ENCODE data around the gene SV2C. TPM values are rescaled to one million over a fixed set of nuclear protein-coding genes. Genes with fewer than 3 reads are reported as not detected.

SV2C gene
- total and polyA plus RNA-seq, 4 donors, result under 0.01 to 0.04 (median 0.03) TPM; not detected in 1

- Histone ChIP-seq H3K9me3 (ENCODE audit: control insufficient read depth in 4 of 4, low read length in 3 of 4) (no peaks in the 10 kb centered on the region), H3K27ac (ENCODE audit: low read depth in 1 of 2, low read length in 2 of 2) (no peak overlapping the region), H3K9ac (ENCODE audit: low read depth in 1 of 2, low read length in 2 of 2) (no peak overlapping the region), H3K36me3 (ENCODE audit: control insufficient read depth in 4 of 4, insufficient read depth in 3 of 4, low read depth in 1 of 4, low read length in 3 of 4) (no peaks in the 10 kb centered on the region), H3K4me1 (ENCODE audit: control insufficient read depth in 4 of 4, insufficient read depth in 4 of 4, low read length in 3 of 4) (peaks cover 0 to 1% (median 0%) of the 10 kb centered on the region in 4 donors), H3K4me3 (ENCODE audit: low read depth in 1 of 3, low read length in 3 of 3) (no peak overlapping the region), H3K27me3 (ENCODE audit: control insufficient read depth in 4 of 4, insufficient read depth in 4 of 4, low read length in 3 of 4) (peaks cover 0 to 3% (median 0%) of the 10 kb centered on the region in 4 donors)
- no peak for TF ChIP-seq ZBTB33 (IDR thresholded peaks at IDR 0.05)
- no peak for TF ChIP-seq FOXA1 (IDR thresholded peaks at IDR 0.05)
- no peak for TF ChIP-seq ATF3 (IDR thresholded peaks at IDR 0.05)
- TF ChIP-seq FOXA2 (IDR thresholded peaks at IDR 0.05), result no peak
- TF ChIP-seq EGR1 (IDR thresholded peaks at IDR 0.05; ENCODE audit: low read depth in 2 of 2), result no peak
- TF ChIP-seq JUND (IDR thresholded peaks at IDR 0.05), result no peak
- no peak for TF ChIP-seq HNF4G (IDR thresholded peaks at IDR 0.05)
- no peak for TF ChIP-seq YY1 (IDR thresholded peaks at IDR 0.05)
- TF ChIP-seq RXRA (IDR thresholded peaks at IDR 0.05), result no peak
- no peak for TF ChIP-seq CTCF (IDR thresholded peaks at IDR 0.05; ENCODE audit: low read depth, low read length, missing input control)
- no peak for TF ChIP-seq MAX (IDR thresholded peaks at IDR 0.05)
- TF ChIP-seq HNF4A (conservative IDR thresholded peaks at IDR 0.05), result no peak
- TF ChIP-seq RAD21 (IDR thresholded peaks at IDR 0.05), result no peak
- TF ChIP-seq REST (IDR thresholded peaks at IDR 0.05), result no peak
- no peak for TF ChIP-seq TAF1 (conservative IDR thresholded peaks at IDR 0.05)
- WGBS, result 64% methylated on average over 3 of the region's 3 CpGs
- no peak for DNase-seq (ENCODE audit: low spot score)
These were observed 42.7 kb downstream of the SV2C start for GRCh38 chr5:76125888-76126287.

GRCh38 chr5:76134003-76134402 is 50.8 kb downstream of the SV2C start:
- Histone ChIP-seq H3K4me1 (ENCODE audit: control insufficient read depth in 4 of 4, insufficient read depth in 4 of 4, low read length in 3 of 4) (no peaks in the 10 kb centered on the region), H3K27me3 (ENCODE audit: control insufficient read depth in 4 of 4, insufficient read depth in 4 of 4, low read length in 3 of 4) (no peaks in the 10 kb centered on the region), H3K4me3 (ENCODE audit: low read depth in 1 of 3, low read length in 3 of 3) (no peak overlapping the region), H3K36me3 (ENCODE audit: control insufficient read depth in 4 of 4, insufficient read depth in 3 of 4, low read depth in 1 of 4, low read length in 3 of 4) (no peaks in the 10 kb centered on the region), H3K9me3 (ENCODE audit: control insufficient read depth in 4 of 4, low read length in 3 of 4) (no peaks in the 10 kb centered on the region), H3K9ac (ENCODE audit: low read depth in 1 of 2, low read length in 2 of 2) (no peak overlapping the region), H3K27ac (ENCODE audit: low read depth in 1 of 2, low read length in 2 of 2) (no peak overlapping the region)
- 40% methylated on average over 1 of the region's 1 CpG for WGBS
- no peak for TF ChIP-seq HNF4G (IDR thresholded peaks at IDR 0.05)
- TF ChIP-seq HNF4A (conservative IDR thresholded peaks at IDR 0.05), result no peak
- no peak for TF ChIP-seq REST (IDR thresholded peaks at IDR 0.05)
- TF ChIP-seq FOXA1 (IDR thresholded peaks at IDR 0.05), result no peak
- TF ChIP-seq SP1 (IDR thresholded peaks at IDR 0.05), result no peak
- no peak for TF ChIP-seq RAD21 (IDR thresholded peaks at IDR 0.05)
- TF ChIP-seq TAF1 (conservative IDR thresholded peaks at IDR 0.05), result no peak
- no peak for TF ChIP-seq ZBTB33 (IDR thresholded peaks at IDR 0.05)
- TF ChIP-seq RXRA (IDR thresholded peaks at IDR 0.05), result no peak
- no peak for DNase-seq (ENCODE audit: low spot score)

All from liver (tissue), 9 donors.